ENCODE data around the gene PCAT7. TPM values are rescaled to one million over a fixed set of nuclear protein-coding genes. Genes with fewer than 3 reads are reported as not detected.

Gene PCAT7
- polyA plus RNA-seq, 1 of the 3 experiments (the other 2 are of a cell fraction) = not detected

GRCh38 chr9:94603259-94604160 lies 48.6 kb downstream of the PCAT7 start:
- peaks cover 4% of the 10 kb centered on the region; the same call in 1 of the 2 replicates for H3K27me3 ChIP-seq (ENCODE audit: insufficient read depth)
- no peak overlapping the region; a peak in 1 of 4 replicates for H3K4me3 ChIP-seq (ENCODE audit: low read depth in 2 of 2, low read length in 1 of 2)
- H3K4me2 ChIP-seq = no peak overlapping the region
- peak; percentile 85 for DNase-seq
- peaks cover 0 to 31% of the 10 kb centered on the region in 2 experiments; a peak in 2 of 4 replicates for H3K4me1 ChIP-seq (ENCODE audit: control insufficient read depth in 1 of 2, insufficient read depth in 2 of 2, low read depth in 1 of 2, low read length in 1 of 2)
- no peak overlapping the region for H3K9ac ChIP-seq
- ChIA-PET POLR2A (no interaction called here), CTCF (interaction anchor here (0.6 to 1.9 kb wide), 9 partner anchors 8 to 1617 kb away, joined by 3 to 6 read pairs (median 3); partner anchors contain the start of gene PCAT7)
- H4K20me1 ChIP-seq (ENCODE audit: insufficient read depth) = no peaks in the 10 kb centered on the region
- no peaks in the 10 kb centered on the region for H3K36me3 ChIP-seq (replicated peaks in 1 of 2; ENCODE audit: control insufficient read depth in 1 of 2, insufficient read depth in 2 of 2, low read length in 1 of 2)
- peak overlapping the region in 1 of 2 experiments; percentile 77; a peak in 2 of 4 replicates for H3K27ac ChIP-seq (ENCODE audit: low read depth in 2 of 2, low read length in 1 of 2)
- H3F3A ChIP-seq (replicated peaks; ENCODE audit: insufficient read depth) = no peaks in the 10 kb centered on the region
- WGBS (ENCODE audit: low lambda C conversion rate) = 42% methylated on average over 21 of the region's 21 CpGs
- no peaks in the 10 kb centered on the region for H3K9me2 ChIP-seq
- no peaks in the 10 kb centered on the region for H3K79me2 ChIP-seq (ENCODE audit: insufficient read depth)
- H2AFZ ChIP-seq (ENCODE audit: low read depth) = no peak overlapping the region
- TF ChIP-seq, protein P1, sequence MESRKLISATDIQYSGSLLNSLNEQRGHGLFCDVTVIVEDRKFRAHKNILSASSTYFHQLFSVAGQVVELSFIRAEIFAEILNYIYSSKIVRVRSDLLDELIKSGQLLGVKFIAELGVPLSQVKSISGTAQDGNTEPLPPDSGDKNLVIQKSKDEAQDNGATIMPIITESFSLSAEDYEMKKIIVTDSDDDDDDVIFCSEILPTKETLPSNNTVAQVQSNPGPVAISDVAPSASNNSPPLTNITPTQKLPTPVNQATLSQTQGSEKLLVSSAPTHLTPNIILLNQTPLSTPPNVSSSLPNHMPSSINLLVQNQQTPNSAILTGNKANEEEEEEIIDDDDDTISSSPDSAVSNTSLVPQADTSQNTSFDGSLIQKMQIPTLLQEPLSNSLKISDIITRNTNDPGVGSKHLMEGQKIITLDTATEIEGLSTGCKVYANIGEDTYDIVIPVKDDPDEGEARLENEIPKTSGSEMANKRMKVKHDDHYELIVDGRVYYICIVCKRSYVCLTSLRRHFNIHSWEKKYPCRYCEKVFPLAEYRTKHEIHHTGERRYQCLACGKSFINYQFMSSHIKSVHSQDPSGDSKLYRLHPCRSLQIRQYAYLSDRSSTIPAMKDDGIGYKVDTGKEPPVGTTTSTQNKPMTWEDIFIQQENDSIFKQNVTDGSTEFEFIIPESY (IDR thresholded peaks at IDR 0.05; ENCODE audit: borderline replicate concordance, low read depth) = no peak
- TF ChIP-seq TCF12 (IDR thresholded peaks at IDR 0.05) (no peak), NFIC (IDR thresholded peaks at IDR 0.05; ENCODE audit: borderline replicate concordance) (no peak), SMC3 (IDR thresholded peaks at IDR 0.05; ENCODE audit: low read depth, low read length) (peak; percentile 64), RFX5 (IDR thresholded peaks at IDR 0.05; ENCODE audit: low read length) (no peak), SIN3A (IDR thresholded peaks at IDR 0.05; ENCODE audit: borderline replicate concordance, low read depth, low read length) (no peak), ELF1 (IDR thresholded peaks at IDR 0.05) (no peak), RAD21 (IDR thresholded peaks at IDR 0.05; ENCODE audit: low read length) (peak; percentile 76)
- TF ChIP-seq, protein P2, sequence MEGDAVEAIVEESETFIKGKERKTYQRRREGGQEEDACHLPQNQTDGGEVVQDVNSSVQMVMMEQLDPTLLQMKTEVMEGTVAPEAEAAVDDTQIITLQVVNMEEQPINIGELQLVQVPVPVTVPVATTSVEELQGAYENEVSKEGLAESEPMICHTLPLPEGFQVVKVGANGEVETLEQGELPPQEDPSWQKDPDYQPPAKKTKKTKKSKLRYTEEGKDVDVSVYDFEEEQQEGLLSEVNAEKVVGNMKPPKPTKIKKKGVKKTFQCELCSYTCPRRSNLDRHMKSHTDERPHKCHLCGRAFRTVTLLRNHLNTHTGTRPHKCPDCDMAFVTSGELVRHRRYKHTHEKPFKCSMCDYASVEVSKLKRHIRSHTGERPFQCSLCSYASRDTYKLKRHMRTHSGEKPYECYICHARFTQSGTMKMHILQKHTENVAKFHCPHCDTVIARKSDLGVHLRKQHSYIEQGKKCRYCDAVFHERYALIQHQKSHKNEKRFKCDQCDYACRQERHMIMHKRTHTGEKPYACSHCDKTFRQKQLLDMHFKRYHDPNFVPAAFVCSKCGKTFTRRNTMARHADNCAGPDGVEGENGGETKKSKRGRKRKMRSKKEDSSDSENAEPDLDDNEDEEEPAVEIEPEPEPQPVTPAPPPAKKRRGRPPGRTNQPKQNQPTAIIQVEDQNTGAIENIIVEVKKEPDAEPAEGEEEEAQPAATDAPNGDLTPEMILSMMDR (IDR thresholded peaks at IDR 0.05) = peak; percentile 58
- H3K9me3 ChIP-seq = no peaks in the 10 kb centered on the region

DNA sequence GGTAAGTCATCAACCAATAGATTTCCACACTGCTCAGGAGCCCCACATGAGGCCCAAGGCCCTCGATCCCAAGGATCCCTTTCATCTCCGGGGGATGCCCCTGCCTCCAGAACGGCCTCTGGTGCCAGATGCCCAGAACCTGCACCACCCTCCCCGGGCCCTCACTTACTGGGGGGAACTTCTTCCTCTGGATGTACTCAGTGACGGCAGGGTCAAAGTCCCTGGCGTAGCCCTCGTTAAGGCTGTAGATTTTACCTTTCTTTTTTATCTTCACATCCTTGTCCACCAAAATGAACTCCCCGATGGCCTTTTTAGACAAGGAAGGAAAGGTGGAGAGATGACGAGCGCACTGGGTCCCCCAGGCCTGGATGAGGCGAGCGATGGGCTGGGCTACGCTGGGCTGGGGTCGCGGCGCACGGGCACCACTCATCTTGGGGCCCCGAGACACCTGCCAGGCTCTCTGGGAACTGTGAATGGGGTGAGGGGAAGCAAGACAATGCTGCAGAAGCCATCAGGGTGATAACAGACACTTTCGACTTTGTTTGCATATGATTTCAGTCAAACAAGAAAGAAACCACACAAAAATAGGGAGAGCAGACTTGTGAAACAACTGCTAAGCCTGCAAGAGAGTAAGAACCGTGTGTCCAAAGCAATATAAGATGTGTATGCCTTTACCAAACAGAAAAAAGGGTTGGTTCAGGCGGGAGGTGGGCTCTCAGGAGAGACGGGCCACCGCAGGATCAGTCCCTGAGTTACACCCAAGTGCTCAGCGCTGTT lies 52.0 kb downstream of the PCAT7 start:
- H3K27me3 ChIP-seq (ENCODE audit: insufficient read depth) = peaks cover 4% of the 10 kb centered on the region; the same call in 1 of the 2 replicates
- no peak for TF ChIP-seq ELF1 (IDR thresholded peaks at IDR 0.05)
- TF ChIP-seq GABPA (IDR thresholded peaks at IDR 0.05; ENCODE audit: low read depth) = no peak
- TF ChIP-seq MAX (IDR thresholded peaks at IDR 0.05; ENCODE audit: low read depth) = no peak
- no peak for TF ChIP-seq EZH2phosphoT487 (IDR thresholded peaks at IDR 0.05; ENCODE audit: borderline replicate concordance, low read depth)
- no peak for TF ChIP-seq SMC3 (IDR thresholded peaks at IDR 0.05; ENCODE audit: low read depth, low read length)
- TF ChIP-seq, protein P3, sequence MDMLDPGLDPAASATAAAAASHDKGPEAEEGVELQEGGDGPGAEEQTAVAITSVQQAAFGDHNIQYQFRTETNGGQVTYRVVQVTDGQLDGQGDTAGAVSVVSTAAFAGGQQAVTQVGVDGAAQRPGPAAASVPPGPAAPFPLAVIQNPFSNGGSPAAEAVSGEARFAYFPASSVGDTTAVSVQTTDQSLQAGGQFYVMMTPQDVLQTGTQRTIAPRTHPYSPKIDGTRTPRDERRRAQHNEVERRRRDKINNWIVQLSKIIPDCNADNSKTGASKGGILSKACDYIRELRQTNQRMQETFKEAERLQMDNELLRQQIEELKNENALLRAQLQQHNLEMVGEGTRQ (IDR thresholded peaks at IDR 0.05; ENCODE audit: borderline replicate concordance, low read depth, low read length) = no peak
- no peak for TF ChIP-seq RXRA (IDR thresholded peaks at IDR 0.05; ENCODE audit: borderline replicate concordance, low read depth)
- no peak for TF ChIP-seq NFIC (IDR thresholded peaks at IDR 0.05; ENCODE audit: borderline replicate concordance)
- no peak for TF ChIP-seq PBX3 (IDR thresholded peaks at IDR 0.05)
- no peak for TF ChIP-seq CHD2 (IDR thresholded peaks at IDR 0.05; ENCODE audit: low read length, partially characterized antibody)
- TF ChIP-seq FOXJ3 (CRISPR knock-in tag; IDR thresholded peaks at IDR 0.05) = no peak

More for the DNA sequence above, 52.0 kb downstream of the PCAT7 start:
- Histone ChIP-seq H4K20me1 (ENCODE audit: insufficient read depth) (no peaks in the 10 kb centered on the region), H3K9me3 (no peaks in the 10 kb centered on the region), H3K4me1 (ENCODE audit: control insufficient read depth in 1 of 2, insufficient read depth in 2 of 2, low read depth in 1 of 2, low read length in 1 of 2) (peaks cover 0 to 56% of the 10 kb centered on the region in 2 experiments; a peak in 2 of 4 replicates), H2AFZ (ENCODE audit: low read depth) (no peak overlapping the region), H3K79me2 (ENCODE audit: insufficient read depth) (no peaks in the 10 kb centered on the region), H3K9ac (no peak overlapping the region), H3F3A (replicated peaks; ENCODE audit: insufficient read depth) (no peaks in the 10 kb centered on the region), H3K4me3 (ENCODE audit: low read depth in 2 of 2, low read length in 1 of 2) (no peak overlapping the region), H3K4me2 (no peak overlapping the region), H3K36me3 (replicated peaks in 1 of 2; ENCODE audit: control insufficient read depth in 1 of 2, insufficient read depth in 2 of 2, low read length in 1 of 2) (no peaks in the 10 kb centered on the region), H3K27ac (ENCODE audit: low read depth in 2 of 2, low read length in 1 of 2) (peak overlapping the region in 1 of 2 experiments; percentile 26; a peak in 1 of 4 replicates), H3K9me2 (no peaks in the 10 kb centered on the region)
- CTCF ChIA-PET = interaction anchor here (2.6 kb wide), 1 partner anchor 75 kb away, joined by 8 read pairs; no protein-coding TSS in a partner anchor
- WGBS (ENCODE audit: low lambda C conversion rate) = 76% methylated on average over 24 of the region's 24 CpGs
- DNase-seq = no peak
- POLR2A ChIA-PET = no interaction called here
